ENCODE measurements around the gene KCNIP1. TPM values are rescaled to one million over a fixed set of nuclear protein-coding genes. Genes with fewer than 3 reads are reported as not detected.

Gene KCNIP1
- polyA plus RNA-seq, 1 of the 3 experiments (the other 2 are of a cell fraction): 1.3 TPM

DNA sequence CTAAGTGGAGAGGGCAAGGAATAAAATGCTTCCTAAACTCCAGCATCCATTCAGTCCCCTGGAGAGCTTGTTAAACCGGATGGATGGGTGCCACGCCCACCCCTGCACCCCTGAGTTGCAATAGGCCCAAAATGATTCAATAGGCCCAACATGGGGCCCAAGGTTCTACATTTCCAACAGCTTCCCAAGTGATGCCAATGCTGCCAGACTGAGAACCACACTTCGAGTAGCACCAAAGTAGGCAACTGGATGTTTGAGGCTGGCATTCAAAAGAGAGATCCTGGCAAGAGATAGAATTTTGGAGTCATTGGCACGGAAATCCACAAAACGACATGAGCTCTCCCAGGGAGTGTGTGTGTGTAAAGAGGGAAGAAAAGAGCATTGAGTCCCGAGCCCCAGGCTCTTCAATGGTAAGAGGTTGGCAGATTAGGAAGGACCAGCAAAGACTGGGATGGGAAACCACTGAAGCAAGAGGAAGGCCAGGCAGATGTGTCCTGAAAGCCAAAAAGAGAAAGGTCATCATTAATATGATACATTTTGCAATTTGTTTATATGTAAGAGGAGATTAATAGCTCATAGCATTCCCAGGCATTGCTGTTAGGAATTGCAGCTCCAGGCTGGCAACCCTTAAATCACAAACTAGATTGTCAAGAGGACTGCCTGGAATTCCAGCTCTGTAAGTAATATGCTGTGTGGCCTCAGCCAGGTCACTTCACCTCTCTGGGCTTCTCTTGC, 130.6 kb downstream of the KCNIP1 start (continued):
- TF ChIP-seq, protein P1, sequence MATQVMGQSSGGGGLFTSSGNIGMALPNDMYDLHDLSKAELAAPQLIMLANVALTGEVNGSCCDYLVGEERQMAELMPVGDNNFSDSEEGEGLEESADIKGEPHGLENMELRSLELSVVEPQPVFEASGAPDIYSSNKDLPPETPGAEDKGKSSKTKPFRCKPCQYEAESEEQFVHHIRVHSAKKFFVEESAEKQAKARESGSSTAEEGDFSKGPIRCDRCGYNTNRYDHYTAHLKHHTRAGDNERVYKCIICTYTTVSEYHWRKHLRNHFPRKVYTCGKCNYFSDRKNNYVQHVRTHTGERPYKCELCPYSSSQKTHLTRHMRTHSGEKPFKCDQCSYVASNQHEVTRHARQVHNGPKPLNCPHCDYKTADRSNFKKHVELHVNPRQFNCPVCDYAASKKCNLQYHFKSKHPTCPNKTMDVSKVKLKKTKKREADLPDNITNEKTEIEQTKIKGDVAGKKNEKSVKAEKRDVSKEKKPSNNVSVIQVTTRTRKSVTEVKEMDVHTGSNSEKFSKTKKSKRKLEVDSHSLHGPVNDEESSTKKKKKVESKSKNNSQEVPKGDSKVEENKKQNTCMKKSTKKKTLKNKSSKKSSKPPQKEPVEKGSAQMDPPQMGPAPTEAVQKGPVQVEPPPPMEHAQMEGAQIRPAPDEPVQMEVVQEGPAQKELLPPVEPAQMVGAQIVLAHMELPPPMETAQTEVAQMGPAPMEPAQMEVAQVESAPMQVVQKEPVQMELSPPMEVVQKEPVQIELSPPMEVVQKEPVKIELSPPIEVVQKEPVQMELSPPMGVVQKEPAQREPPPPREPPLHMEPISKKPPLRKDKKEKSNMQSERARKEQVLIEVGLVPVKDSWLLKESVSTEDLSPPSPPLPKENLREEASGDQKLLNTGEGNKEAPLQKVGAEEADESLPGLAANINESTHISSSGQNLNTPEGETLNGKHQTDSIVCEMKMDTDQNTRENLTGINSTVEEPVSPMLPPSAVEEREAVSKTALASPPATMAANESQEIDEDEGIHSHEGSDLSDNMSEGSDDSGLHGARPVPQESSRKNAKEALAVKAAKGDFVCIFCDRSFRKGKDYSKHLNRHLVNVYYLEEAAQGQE (IDR thresholded peaks at IDR 0.05; ENCODE audit: low read depth, low read length): no peak
- TF ChIP-seq EP300 (IDR thresholded peaks at IDR 0.05; ENCODE audit: borderline replicate concordance in 1 of 2, low read depth in 1 of 2, low read length in 1 of 2): no peak

DNA sequence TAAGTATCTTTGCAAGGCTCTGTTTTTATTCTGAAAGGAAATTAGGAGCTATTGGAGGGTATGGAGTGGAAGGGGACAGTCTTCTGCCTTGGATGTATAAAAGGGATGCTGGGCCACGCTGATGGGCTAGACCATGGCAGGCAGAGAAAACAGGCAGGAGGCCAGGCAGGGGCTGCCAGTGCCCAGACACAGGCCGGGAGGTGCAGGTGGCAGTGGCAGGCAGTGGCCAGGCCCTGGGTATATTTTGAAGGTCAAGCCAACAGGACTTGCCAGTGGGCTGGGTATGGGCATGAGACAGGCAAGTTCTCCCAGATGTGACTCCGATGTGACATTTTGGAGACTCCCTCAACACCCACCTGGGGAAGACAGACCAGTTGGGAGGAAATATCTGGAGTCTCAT, 131.9 kb downstream of the KCNIP1 start:
- Histone ChIP-seq H3K27ac (ENCODE audit: low read depth in 2 of 2, low read length in 1 of 2) (no peak overlapping the region), H3K4me1 (ENCODE audit: control insufficient read depth in 1 of 2, insufficient read depth in 2 of 2, low read depth in 1 of 2, low read length in 1 of 2) (peaks cover 7 to 27% of the 10 kb centered on the region in 2 experiments; a peak in 2 of 4 replicates), H3K4me3 (ENCODE audit: low read depth in 2 of 2, low read length in 1 of 2) (no peak overlapping the region), H3F3A (replicated peaks; ENCODE audit: insufficient read depth) (peaks cover 17% of the 10 kb centered on the region), H3K4me2 (no peak overlapping the region), H3K36me3 (replicated peaks in 1 of 2; ENCODE audit: control insufficient read depth in 1 of 2, insufficient read depth in 2 of 2, low read length in 1 of 2) (no peaks in the 10 kb centered on the region), H3K9me2 (no peaks in the 10 kb centered on the region), H3K9me3 (no peaks in the 10 kb centered on the region), H4K20me1 (ENCODE audit: insufficient read depth) (no peaks in the 10 kb centered on the region), H2AFZ (ENCODE audit: low read depth) (no peak overlapping the region), H3K27me3 (ENCODE audit: insufficient read depth) (no peaks in the 10 kb centered on the region), H3K9ac (no peak overlapping the region), H3K79me2 (ENCODE audit: insufficient read depth) (no peaks in the 10 kb centered on the region)
- DNase-seq: no peak
- CTCF ChIA-PET: interaction anchor here (1.0 to 19.5 kb wide), 9 partner anchors 9 to 452 kb away, joined by 3 to 614 read pairs (median 35); no protein-coding TSS in a partner anchor
- TF ChIP-seq FOXJ3 (CRISPR knock-in tag; IDR thresholded peaks at IDR 0.05) (no peak), RFX5 (IDR thresholded peaks at IDR 0.05; ENCODE audit: low read length) (no peak), CHD2 (IDR thresholded peaks at IDR 0.05; ENCODE audit: low read length, partially characterized antibody) (no peak), GABPA (IDR thresholded peaks at IDR 0.05; ENCODE audit: low read depth) (no peak), MXI1 (IDR thresholded peaks at IDR 0.05; ENCODE audit: low read depth, low read length) (no peak), JUND (IDR thresholded peaks at IDR 0.05) (no peak), MEF2A (IDR thresholded peaks at IDR 0.05; ENCODE audit: borderline replicate concordance, low read depth) (no peak), GATA2 (CRISPR knock-in tag; IDR thresholded peaks at IDR 0.05) (no peak), YY1 (IDR thresholded peaks at IDR 0.05; ENCODE audit: low read depth) (no peak), ELF1 (IDR thresholded peaks at IDR 0.05) (no peak), TCF12 (IDR thresholded peaks at IDR 0.05) (no peak), NFIC (IDR thresholded peaks at IDR 0.05; ENCODE audit: borderline replicate concordance) (no peak), TEAD4 (IDR thresholded peaks at IDR 0.05; ENCODE audit: borderline replicate concordance, insufficient read depth) (no peak), RXRA (IDR thresholded peaks at IDR 0.05; ENCODE audit: borderline replicate concordance, low read depth) (no peak)
- TF ChIP-seq, protein P2, sequence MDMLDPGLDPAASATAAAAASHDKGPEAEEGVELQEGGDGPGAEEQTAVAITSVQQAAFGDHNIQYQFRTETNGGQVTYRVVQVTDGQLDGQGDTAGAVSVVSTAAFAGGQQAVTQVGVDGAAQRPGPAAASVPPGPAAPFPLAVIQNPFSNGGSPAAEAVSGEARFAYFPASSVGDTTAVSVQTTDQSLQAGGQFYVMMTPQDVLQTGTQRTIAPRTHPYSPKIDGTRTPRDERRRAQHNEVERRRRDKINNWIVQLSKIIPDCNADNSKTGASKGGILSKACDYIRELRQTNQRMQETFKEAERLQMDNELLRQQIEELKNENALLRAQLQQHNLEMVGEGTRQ (IDR thresholded peaks at IDR 0.05; ENCODE audit: borderline replicate concordance, low read depth, low read length): no peak
- TF ChIP-seq, protein P3, sequence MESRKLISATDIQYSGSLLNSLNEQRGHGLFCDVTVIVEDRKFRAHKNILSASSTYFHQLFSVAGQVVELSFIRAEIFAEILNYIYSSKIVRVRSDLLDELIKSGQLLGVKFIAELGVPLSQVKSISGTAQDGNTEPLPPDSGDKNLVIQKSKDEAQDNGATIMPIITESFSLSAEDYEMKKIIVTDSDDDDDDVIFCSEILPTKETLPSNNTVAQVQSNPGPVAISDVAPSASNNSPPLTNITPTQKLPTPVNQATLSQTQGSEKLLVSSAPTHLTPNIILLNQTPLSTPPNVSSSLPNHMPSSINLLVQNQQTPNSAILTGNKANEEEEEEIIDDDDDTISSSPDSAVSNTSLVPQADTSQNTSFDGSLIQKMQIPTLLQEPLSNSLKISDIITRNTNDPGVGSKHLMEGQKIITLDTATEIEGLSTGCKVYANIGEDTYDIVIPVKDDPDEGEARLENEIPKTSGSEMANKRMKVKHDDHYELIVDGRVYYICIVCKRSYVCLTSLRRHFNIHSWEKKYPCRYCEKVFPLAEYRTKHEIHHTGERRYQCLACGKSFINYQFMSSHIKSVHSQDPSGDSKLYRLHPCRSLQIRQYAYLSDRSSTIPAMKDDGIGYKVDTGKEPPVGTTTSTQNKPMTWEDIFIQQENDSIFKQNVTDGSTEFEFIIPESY (IDR thresholded peaks at IDR 0.05; ENCODE audit: borderline replicate concordance, low read depth): no peak
- whole genome bisulfite sequencing (ENCODE audit: low lambda C conversion rate): 75% methylated on average over 2 of the region's 3 CpGs
- POLR2A ChIA-PET: no interaction called here

Measured in SK-N-SH (cell line).